Effector CD4-positive, alpha-beta T cell (primary cell): ENCODE data around the gene CA5A.
A peak's percentile ranks its signal among the peaks of the same experiment; 100 is the strongest.
"Not testable (repeated sequence)": the region's sequence is repeated elsewhere in the genome, so short reads cannot be mapped to it uniquely, and the experiment has no call there.

Experiments
- DNase-seq: peaks from one replicate; pipeline ENCODE4 v3.0.0-alpha.2; 2020

Gene CA5A

GRCh38 chr16:87861300-87862099, 74.8 kb downstream of the CA5A start:
- DNase-seq, result not testable (repeated sequence)

DNA sequence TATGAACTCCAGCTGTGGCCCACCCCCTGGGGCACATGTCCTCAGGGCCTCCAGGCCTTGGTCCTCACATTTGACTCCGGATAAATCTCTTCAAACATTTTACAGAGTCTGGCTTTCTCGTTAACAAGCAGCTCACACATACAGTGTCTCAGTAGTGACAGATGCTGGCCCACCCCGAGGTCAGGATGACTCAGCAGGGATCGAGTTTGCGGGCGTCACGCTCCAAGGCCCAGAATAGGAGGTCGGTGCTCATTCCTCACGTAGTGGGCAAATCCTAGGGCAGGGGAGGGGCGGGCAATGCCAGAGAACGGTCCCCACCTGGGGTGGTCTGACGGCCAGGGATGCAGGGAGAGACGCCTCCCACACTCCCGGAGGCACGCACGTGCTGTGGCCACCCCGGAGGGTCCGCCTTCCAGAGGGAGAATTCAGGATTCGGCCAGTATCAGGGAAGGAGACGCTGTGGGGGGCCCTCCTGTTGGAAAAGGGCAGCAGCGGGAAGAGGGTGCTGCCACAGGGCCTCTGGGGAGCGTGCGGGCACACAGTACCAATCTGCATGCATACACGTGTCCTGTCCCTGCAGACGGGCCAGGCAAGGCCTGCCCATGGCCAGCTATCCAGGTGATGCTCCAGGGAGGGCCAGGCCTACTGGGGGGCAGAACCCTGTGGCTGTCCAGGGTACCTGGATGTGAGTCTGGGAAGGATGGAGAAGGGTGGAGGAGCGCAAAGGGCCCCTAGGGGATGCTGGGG, 75.6 kb downstream of the CA5A start:
- DNase-seq, result no peak

- not testable (repeated sequence) for DNase-seq
Observed at GRCh38 chr16:87858151-87858993, 78.0 kb downstream of the CA5A start.

DNA sequence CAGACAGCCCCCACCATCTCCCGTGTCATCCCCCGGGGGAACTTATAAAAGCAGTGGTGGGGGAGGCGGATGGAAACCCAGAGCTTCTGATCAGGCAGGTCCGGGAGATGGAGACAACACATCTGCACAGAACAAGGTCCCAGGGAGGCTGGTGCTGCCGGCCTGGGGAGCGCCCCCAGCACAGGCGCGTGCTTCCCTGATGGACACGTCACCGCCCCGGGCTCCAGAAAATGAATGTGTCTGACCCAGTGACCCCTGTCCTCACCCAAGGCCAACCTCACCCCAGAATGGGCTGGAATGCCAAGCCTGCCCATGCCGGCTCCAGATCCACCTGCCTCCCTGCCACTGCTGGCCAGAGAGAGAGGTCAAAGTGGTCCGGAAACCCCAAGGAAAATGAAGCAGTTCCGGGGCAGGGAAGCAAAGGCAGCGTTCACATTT, 79.5 kb downstream of the CA5A start:
- no peak for DNase-seq

DNA sequence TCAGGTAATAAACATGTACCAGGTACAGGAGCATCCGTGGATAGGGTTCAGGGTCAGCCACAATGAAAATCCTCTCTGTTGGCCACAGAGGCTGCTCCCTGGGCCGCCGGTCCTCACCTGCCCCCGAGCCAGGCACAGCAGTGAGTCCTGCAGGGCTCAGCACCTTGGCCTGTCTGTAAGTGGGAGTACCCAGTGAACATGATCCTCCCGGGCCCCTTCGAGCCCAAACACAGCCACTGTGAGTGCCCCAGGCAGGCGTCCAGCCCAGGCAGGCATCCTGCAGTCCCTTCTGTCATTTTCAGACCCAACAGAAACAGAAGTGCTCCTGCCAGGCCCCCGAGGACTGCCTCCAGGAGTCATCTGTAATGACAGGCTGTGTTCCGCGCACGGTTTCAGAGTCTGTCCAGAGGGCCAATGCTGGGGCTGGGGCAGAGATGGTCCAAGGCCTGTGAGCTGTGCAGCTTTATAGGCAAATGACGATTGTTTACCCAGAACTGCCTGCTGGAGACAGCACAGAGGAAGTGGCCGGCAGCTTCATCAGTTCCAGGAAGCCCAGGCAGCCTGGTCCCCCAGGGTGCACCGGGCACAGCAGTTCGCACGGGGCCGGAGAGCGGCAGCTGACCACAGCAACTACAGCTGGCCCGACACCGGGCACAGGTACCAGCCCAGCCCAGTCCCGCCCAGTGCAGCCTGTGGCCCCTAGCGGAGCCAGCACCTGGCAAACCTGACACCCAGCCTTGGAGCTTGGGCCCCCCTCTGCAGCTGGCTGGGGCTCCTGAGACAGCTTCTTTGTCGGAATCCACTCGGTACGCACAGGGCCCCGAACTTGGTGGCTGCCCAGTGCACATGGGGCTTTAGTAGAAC, 80.2 kb downstream of the CA5A start:
- no peak for DNase-seq

DNA sequence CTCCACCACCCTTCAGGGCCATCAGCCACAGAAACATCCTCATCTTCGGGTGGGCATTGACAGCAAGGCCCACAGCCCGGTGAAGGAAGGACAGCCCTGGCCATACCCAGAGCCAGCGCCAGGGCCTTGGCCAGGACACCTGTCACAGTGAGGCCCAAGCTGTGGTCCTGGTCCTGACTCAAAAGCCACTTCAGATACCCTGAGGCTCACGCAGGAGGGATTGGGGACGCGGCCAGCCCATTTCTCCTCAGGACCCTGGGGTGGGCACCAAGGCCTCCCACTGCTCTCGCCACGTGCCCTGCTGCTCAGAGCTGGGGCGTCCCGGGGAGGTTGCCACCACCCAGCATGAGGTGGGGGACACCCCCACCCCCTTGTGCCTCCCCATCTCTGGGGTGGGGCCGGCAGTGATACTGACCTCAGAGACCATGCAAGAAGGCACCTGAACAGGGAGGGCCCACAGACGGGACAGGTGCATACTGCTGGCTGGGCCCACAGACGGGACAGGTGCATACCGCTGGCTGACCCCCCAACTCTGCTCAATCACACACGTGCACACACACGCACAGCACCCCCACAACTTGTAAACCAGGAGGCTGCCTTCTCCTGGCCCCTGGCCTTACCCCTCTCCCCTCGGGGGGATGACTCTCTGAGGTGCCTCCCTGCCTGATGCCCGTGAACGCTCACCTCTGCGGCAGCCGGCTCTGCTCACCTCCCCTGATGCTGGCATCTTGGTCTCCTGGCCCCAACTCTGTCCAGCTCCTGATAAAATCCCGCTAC, 81.2 kb downstream of the CA5A start:
- DNase-seq, result no peak

GRCh38 chr16:87854053-87854906, 82.0 kb downstream of the CA5A start:
- DNase-seq, result peak; percentile 41

- peak; percentile 86 for DNase-seq
Observed at GRCh38 chr16:87853411-87854052, 82.8 kb downstream of the CA5A start.

DNA sequence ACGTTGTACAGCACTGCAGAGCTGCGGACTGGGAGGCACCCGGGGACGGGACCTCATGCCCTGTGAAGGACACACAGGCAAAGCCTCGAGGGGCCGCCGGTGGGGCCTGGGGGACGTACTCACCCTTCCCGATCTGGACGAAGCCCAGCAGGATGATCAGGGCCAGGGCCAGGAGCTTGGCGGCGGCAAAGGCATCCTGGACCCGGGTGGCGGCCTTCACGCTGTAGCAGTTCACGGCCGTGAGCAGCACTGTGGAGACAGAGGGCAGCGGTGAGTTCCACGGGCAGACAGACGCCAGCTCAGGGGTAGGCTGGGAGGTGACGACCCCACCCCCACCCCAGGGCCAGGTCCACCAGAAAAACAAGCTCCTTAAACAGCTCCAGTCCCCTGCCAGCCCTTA, 84.7 kb downstream of the CA5A start:
- no peak for DNase-seq

- DNase-seq, result no peak
Observed at GRCh38 chr16:87851141-87851587, 85.2 kb downstream of the CA5A start.

- DNase-seq, result peak; percentile 76
Observed at GRCh38 chr16:87850009-87851006, 86.0 kb downstream of the CA5A start.

DNA sequence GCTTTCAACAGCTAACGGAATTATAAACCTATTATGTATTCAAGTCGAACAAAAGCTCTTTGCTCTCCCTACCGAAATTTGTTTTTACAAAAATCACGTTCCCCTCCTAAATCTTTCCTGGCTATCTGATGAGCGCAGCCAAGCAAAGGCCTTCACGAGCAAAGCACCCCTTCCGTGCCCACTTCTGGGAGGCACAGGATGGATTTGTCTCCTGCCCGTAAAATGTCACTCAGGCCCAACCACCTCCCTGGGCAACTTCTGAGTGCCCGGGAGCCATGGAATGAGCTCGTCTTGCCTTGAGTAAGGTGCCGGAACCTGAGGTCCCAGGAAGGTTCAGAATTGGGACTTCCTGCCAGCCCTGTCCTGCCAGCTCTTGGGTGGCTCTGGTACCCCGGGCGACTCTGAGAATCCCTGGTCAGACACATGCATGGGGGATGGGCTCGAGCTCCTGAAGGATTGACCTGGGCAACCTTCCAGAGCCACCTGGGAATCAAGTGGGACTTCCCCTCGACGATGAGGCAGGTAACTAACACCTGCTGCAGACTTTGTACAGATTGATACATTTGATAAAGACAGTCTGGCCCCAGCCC, 86.8 kb downstream of the CA5A start:
- DNase-seq, result no peak

GRCh38 chr16:87848676-87849345, 87.5 kb downstream of the CA5A start:
- DNase-seq, result no peak

DNA sequence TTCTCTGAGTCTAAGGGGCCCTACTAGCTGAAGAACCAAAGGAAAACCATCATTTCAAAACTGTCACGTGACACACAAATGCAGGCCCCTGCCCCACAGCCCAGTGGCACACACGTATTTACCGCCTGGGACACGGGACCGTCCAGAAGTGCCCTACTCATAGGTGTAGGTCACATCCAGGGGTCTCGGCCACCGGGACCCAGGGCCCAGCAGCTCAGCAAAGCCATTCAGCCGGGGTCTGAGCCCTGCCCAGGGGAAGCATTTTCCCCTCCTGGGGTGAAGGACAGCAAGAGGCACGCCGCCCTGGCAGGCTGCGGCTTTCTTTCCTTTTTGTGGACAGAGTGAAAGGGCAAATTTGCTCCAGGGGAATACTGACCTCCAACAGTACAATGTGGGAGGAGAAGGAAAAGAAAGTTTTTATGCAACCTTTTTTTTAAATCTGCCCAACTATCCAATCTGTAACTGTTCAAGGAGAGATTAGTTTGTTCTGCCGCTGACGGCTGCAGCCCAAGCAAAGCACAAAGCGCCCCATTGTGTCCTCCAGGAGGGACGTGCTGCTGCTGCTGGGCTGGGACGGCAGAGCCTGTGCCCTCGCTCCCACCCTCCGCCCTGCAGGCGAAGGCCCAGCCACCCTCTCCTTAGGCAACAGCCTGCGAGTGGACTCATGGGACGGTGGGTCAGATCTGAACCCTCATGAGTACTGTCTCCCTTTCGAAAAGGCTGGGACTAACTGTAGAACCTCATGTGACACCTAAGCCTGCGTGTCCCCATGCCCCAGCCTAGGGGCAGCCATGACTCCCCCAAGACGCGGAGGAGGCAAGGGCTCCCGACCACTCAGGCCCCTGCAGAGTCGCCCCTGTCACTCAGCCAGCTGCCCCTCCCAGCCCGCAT, 88.3 kb downstream of the CA5A start:
- DNase-seq, result no peak

DNA sequence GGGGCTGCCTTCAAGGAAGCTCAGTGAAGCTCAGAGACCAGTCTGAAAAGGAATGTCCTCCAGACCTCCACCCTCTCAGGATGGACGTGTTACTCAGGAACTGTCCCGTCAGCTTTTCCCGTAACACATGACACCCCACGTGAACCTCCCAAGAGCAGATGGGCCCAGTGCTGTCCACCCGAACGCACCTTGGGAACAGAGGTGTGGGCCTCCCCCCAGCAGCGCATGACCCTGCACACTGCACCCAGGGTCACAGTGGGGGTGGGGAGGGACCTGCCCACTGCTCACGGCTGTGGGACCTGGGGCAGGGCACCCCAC, 88.9 kb downstream of the CA5A start:
- no peak for DNase-seq

- DNase-seq, result no peak
Observed at GRCh38 chr16:87846705-87847466, 89.4 kb downstream of the CA5A start.
